Aorta (tissue), 5 donors: ENCODE measurements around the gene FRMD5. TPM values are rescaled to one million over a fixed set of nuclear protein-coding genes. Genes with fewer than 3 reads are reported as not detected.

Experiments used
- ATAC-seq: fragments of 200-7000 bp; cut with Tn5 transposase; one replicate; pipeline ENCODE4 v1.9.1; 2022; ENCODE audit warnings: moderate library complexity; ENCODE audit not compliant: low FRiP score
- DNase-seq, 2 donors: peaks; one replicate each; pipeline ENCODE4 v3.0.0-alpha.2; 2020
- H3K27ac ChIP-seq, 2 donors: one replicate each; pipeline ENCODE4 v1.5.1; 2013; ENCODE audit warnings: low read length in 2 of 2, mild to moderate bottlenecking in 2 of 2, moderate library complexity in 2 of 2, control low read depth in 1 of 2, inconsistent platforms in 1 of 2, low read depth in 1 of 2
- H3K27me3 ChIP-seq, 2 donors: one replicate each; pipeline ENCODE4 v1.6.1; 2013; ENCODE audit warnings: control low read depth in 1 of 2, low read length in 1 of 2, mild to moderate bottlenecking in 1 of 2, moderate library complexity in 1 of 2; ENCODE audit not compliant: insufficient read depth in 2 of 2, control insufficient read depth in 1 of 2
- H3K36me3 ChIP-seq, 2 donors: one replicate each; pipeline ENCODE4 v1.6.1; 2013; ENCODE audit warnings: control low read depth in 1 of 2, low read length in 1 of 2, mild to moderate bottlenecking in 1 of 2; ENCODE audit not compliant: insufficient read depth in 2 of 2, control insufficient read depth in 1 of 2
- H3K4me1 ChIP-seq, 2 donors: one replicate each; pipeline ENCODE4 v1.6.1; 2013; ENCODE audit warnings: low read length in 2 of 2, control low read depth in 1 of 2, mild to moderate bottlenecking in 1 of 2, moderate library complexity in 1 of 2; ENCODE audit not compliant: insufficient read depth in 2 of 2, control insufficient read depth in 1 of 2
- H3K4me3 ChIP-seq, 2 donors: one replicate each; pipeline ENCODE4 v1.5.1; 2013; ENCODE audit warnings: low read length in 2 of 2, control low read depth in 1 of 2, mild to moderate bottlenecking in 1 of 2
- H3K9me3 ChIP-seq: one replicate; pipeline ENCODE4 v1.6.1; 2013; ENCODE audit warnings: mild to moderate bottlenecking, low read length; ENCODE audit not compliant: control insufficient read depth
- WGBS, 2 donors: extraction: QIAGEN DNeasy Blood & Tissue Kit; methylation state at CpG; one replicate each; pipeline ENCODE4 v1.1.7; 2013; 5-methylcytosine and 5-hydroxymethylcytosine counted together
- intact Hi-C, 2 donors: fragments of 100-400 bp; cut with DNase I; formaldehyde crosslinking; loops; one replicate each; pipeline versions ENCODE4 v1.14.2 to v1.15.0; 2022
- polyA plus RNA-seq, 2 donors: library from polyadenylated mRNA; stranded (reverse); fragments of 200-250 nt; gene quantifications; one replicate each; pipeline ENCODE4 v1.2.3, GENCODE V29; 2013
- total RNA-seq, 2 donors: library from RNA; stranded (reverse); fragmentation: NEBNext Ultra II Directional; extraction: Animal tissue kit (Norgen Biotek cat#: 25700); gene quantifications; one replicate each; pipeline ENCODE4 v1.2.1, GENCODE V29; 2021
- donor health status: healthy with polysubstance abuse.
- donor health status: Bipolar disorder and iron deficiency.
- donor health status: DM: no; HTN: no; CAD: no.
- donor health status: DM: no; HTN: no; CAD: no.
- donor health status: DM: yes; HTN: yes; CAD: no.

Gene FRMD5
- total and polyA plus RNA-seq, 4 donors = 0.18 to 0.88 (median 0.58) TPM

DNA sequence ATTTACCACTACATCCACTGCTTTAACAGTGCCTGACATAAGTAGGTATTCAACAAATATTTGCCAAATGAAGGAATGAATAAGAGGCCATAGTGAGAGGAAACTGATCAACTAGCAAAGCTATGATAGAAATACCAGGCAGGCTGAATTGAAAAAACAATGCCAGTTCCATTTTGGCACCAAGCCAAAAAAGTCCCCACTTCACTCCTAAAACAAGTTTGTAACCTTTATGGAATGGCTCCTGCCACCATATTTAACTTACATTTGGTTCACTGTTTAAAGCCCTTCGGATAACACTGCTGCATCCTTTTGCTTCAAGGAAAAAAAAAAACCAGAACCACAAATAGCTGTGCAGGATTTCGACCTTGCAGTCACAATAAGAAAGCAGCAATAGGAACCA is 166.1 kb downstream of the FRMD5 start:
- no peak overlapping the region for H3K27ac ChIP-seq
- no peak for ATAC-seq
- H3K27me3 ChIP-seq = no peaks in the 10 kb centered on the region
- H3K36me3 ChIP-seq = no peaks in the 10 kb centered on the region
- H3K9me3 ChIP-seq = no peaks in the 10 kb centered on the region
- H3K4me1 ChIP-seq = no peaks in the 10 kb centered on the region
- intact Hi-C loops = no loop called here
- no peak for DNase-seq
- 76 to 80% methylated on average over 2 of the region's 2 CpGs for WGBS, 2 donors
- no peak overlapping the region for H3K4me3 ChIP-seq

DNA sequence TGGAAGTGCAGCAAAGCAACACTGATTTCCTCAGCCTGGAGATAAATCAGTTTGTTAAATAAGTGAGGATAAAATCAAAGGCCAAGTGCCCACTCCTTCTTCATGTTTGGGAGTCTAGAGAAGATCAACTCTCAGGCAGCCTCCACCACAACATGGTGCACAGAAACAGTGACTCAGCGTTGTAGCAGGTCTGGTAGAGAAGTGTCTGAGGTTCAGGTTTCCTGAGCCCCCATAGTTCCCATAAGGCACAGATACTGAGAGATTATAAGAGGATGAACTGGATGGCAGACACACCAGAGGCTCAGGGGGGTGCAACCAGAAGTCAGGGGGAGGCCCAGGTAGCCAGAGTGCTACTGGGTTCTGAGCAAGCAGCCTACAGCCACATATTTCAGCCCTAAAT is 166.7 kb downstream of the FRMD5 start:
- Histone ChIP-seq H3K36me3 (no peaks in the 10 kb centered on the region), H3K4me1 (no peaks in the 10 kb centered on the region), H3K4me3 (no peak overlapping the region), H3K27ac (no peak overlapping the region), H3K9me3 (no peaks in the 10 kb centered on the region), H3K27me3 (no peaks in the 10 kb centered on the region)
- DNase-seq = no peak
- no peak for ATAC-seq
- intact Hi-C loops = no loop called here
- 87 to 88% methylated on average over 1 of the region's 1 CpG for WGBS, 2 donors

DNA sequence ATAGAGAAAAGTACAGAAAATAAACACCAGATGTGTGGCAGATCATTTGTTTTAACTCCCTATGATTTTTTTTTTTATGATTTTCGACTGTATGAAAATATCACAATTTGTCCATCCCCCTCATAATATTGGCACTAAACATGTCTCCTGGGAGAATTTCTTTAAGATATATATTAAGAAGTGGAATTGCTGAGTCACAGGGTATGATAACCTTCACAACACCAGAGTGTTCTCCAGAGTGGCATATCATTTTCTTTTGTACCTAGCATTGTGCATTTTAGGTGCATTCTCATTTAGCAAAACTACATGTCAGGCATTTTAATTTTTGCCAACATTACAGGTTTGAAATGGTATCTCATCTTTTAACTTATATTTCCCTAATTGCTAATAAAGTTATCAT is 170.9 kb downstream of the FRMD5 start:
- no peak for ATAC-seq
- DNase-seq = no peak
- no peaks in the 10 kb centered on the region for H3K36me3 ChIP-seq
- 41 to 44% methylated on average over 1 of the region's 1 CpG for WGBS, 2 donors
- no peaks in the 10 kb centered on the region for H3K27me3 ChIP-seq
- no peaks in the 10 kb centered on the region for H3K4me1 ChIP-seq
- no peaks in the 10 kb centered on the region for H3K9me3 ChIP-seq
- H3K4me3 ChIP-seq = no peak overlapping the region
- intact Hi-C loops = no loop called here
- no peak overlapping the region for H3K27ac ChIP-seq

DNA sequence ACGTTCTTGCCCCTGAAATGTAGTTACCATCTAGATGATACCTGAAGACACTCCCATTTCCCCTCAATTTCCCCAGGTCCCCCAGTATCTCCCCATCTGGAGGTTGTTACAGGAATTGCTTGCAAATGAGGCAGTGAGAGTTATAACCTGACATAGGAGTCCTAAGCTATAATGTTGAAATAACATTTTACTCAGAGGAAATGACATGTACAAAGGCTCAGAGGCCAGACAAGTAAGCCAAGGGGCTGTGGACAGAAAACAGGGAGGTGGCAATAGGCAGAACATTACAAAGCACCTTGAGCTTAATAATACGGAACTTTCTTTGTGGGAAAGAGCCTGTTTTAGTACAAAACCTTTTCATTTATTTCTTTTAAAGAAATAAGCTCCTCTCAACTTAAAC is 171.9 kb downstream of the FRMD5 start:
- no peak for DNase-seq
- intact Hi-C loops = no loop called here
- WGBS, 2 donors = 90 to 91% methylated on average over 2 of the region's 2 CpGs
- Histone ChIP-seq H3K4me3 (no peak overlapping the region), H3K36me3 (no peaks in the 10 kb centered on the region), H3K9me3 (no peaks in the 10 kb centered on the region), H3K27me3 (no peaks in the 10 kb centered on the region), H3K4me1 (no peaks in the 10 kb centered on the region), H3K27ac (no peak overlapping the region)
- no peak for ATAC-seq

DNA sequence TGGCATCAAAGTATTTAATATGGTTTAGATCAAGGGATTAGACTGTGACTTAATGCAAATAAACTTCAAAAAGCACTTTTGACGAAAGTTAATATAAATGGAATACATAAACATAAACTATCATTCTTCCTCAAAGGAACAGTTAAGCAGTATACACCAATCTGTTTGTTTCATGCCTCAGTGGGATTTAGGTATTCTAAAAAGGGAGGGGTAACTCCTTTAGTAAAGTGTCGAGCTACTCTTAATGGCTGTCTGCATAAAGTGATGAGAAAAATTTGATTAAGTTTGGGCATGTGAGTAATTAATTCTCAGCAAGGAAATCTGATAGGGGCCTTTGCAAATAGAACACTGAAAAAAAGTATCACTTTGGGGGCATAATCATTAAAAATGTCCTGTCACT is 176.9 kb downstream of the FRMD5 start:
- H3K27ac ChIP-seq = no peak overlapping the region
- WGBS, 2 donors = 83 to 89% methylated on average over 2 of the region's 2 CpGs
- no peaks in the 10 kb centered on the region for H3K9me3 ChIP-seq
- H3K4me3 ChIP-seq = no peak overlapping the region
- DNase-seq (no peak), ATAC-seq (no peak)
- H3K4me1 ChIP-seq = no peaks in the 10 kb centered on the region
- intact Hi-C loops = no loop called here
- no peaks in the 10 kb centered on the region for H3K36me3 ChIP-seq
- no peaks in the 10 kb centered on the region for H3K27me3 ChIP-seq

DNA sequence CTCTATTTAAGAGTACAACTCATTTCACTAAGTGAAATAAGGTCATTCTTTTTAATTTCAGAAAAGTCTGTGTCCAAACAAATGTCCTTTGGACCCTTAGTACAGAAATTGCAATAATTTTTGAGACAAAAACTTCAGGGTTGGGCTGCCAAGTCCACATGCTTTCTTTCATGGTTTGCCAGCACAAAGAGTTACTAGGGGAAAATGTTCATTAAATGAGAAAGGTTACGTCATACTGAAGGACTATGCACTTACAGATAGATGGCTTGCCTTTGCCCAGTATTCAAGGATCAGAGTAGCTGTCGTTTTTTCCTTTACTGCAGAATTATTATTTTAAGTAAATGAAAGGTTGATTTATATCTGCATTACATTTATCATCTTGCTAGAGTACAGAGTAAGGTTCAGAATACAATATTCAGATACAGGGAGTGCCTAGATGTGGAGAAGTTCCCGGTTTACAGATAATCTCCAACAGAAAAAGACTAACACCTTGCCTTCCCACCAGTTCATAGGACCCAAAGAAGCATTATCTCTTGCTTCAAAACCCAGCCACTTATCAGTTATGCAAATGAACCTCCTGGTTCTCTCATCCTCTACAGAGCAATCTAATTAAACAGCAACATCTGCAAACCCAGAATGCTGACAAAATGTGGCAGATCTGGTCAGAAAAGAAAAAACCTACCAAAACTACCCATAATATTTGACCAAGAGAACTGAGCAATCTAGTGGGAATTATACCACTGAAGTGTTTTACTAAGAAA is 179.3 kb downstream of the FRMD5 start:
- Histone ChIP-seq H3K27me3 (no peaks in the 10 kb centered on the region), H3K36me3 (no peaks in the 10 kb centered on the region), H3K4me3 (no peak overlapping the region), H3K27ac (no peak overlapping the region), H3K4me1 (no peaks in the 10 kb centered on the region), H3K9me3 (no peaks in the 10 kb centered on the region)
- no peak for DNase-seq
- intact Hi-C loops = no loop called here
- ATAC-seq = no peak
- WGBS, 2 donors = 26 to 36% methylated on average over 3 of the region's 3 CpGs

DNA sequence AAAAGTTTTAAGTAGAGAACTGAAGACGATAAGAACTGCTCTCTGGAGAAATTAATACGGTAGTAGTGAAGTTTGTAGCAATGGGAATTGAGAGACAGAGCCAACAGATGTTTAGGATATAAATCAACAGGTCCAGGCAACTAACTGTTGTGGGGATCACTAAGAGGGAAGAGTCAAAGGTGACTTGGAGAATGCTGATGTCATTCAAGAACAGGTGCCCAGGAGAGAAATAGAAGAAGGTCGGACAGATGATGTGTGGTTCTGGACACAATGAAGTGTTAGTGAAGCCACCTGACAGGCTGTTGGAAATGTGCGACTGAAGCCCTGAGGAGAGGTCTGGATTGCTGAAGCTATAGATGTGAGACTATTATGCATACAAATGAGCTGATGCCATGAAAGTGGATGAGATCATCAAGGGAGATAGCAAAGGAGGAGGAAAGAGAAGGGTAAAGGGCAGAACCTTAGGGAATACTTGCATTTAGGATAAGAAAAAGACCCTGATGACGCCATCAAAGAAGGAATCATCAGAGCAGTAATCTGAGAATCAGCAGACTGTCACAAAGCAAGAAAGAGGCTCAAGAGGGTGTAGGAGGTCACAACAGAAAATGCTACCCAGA is 183.7 kb downstream of the FRMD5 start:
- no peak for ATAC-seq
- 83 to 85% methylated on average over 5 of the region's 5 CpGs for WGBS, 2 donors
- intact Hi-C loops = no loop called here

DNA sequence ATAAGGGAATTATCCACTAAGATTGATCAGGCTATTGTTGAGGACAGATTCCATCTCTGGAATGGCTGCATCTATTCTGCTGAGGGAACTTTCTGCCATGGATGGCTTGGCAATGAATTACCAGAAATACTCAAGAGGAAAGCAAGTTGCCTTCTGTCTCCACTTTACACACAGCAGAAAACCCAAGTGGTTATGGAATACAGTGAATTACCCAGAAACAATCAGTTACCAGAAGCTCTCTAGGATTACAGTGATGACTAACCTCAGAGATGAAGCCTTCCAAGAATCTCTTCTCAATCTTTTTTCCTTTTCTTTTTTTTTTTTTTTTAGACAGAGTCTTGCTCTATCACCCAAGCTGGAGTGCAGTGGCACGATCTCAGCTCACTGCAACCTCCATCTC is 185.0 kb downstream of the FRMD5 start:
- Histone ChIP-seq H3K27ac (no peak overlapping the region), H3K36me3 (no peaks in the 10 kb centered on the region), H3K4me1 (no peaks in the 10 kb centered on the region), H3K4me3 (no peak overlapping the region), H3K27me3 (peaks cover 0 to 2% of the 10 kb centered on the region in 2 donors), H3K9me3 (no peaks in the 10 kb centered on the region)
- WGBS, 2 donors = 87 to 88% methylated on average over 1 of the region's 1 CpG
- DNase-seq (no peak), ATAC-seq (no peak)
- intact Hi-C loops = no loop called here

More for the DNA sequence above, 183.7 kb downstream of the FRMD5 start:
- no peak for DNase-seq
- H3K4me3 ChIP-seq = no peak overlapping the region
- no peaks in the 10 kb centered on the region for H3K9me3 ChIP-seq
- no peaks in the 10 kb centered on the region for H3K4me1 ChIP-seq
- H3K36me3 ChIP-seq = no peaks in the 10 kb centered on the region
- H3K27me3 ChIP-seq = peaks cover 0 to 2% of the 10 kb centered on the region in 2 donors
- no peak overlapping the region for H3K27ac ChIP-seq

DNA sequence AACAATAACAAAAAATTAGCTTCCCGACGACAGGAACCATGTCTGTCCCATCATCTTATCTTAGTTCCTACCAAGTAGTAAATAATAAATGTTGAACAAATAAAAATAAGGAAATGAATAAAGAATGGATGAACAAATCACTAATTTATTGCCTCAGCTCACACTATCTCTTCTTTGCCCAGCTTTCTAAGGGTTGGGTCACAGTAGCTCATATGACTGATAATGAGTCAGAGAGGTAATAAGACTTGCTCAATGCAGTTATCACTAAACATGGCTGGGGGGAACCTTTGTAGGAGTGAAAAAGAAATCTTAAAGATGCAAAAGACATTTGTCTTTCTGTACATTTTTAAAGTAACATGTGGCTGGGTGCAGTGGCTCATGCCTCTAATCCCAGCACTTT is 186.0 kb downstream of the FRMD5 start:
- intact Hi-C loops = no loop called here
- no peak for DNase-seq
- Histone ChIP-seq H3K4me1 (no peaks in the 10 kb centered on the region), H3K27ac (no peak overlapping the region), H3K4me3 (no peak overlapping the region), H3K36me3 (no peaks in the 10 kb centered on the region), H3K27me3 (peaks cover 0 to 2% of the 10 kb centered on the region in 2 donors), H3K9me3 (no peaks in the 10 kb centered on the region)
- no peak for ATAC-seq
- WGBS, 2 donors = 84 to 91% methylated on average over 2 of the region's 2 CpGs
